Measurements from ENCODE around the gene UGGT2. TPM values are rescaled to one million over a fixed set of nuclear protein-coding genes. Genes with fewer than 3 reads are reported as not detected.

The UGGT2 gene
- total RNA-seq, 4 donors from 2014 or later: 17.5 to 29.9 (median 25.2) TPM

- no peak for DNase-seq
- H3K4me3 ChIP-seq: no peak overlapping the region
- H3K27me3 ChIP-seq: no peaks in the 10 kb centered on the region
- no peaks in the 10 kb centered on the region for H3K36me3 ChIP-seq
- no peak overlapping the region for H3K27ac ChIP-seq
- H3K9me3 ChIP-seq: no peaks in the 10 kb centered on the region
- no peaks in the 10 kb centered on the region for H3K4me1 ChIP-seq
- no peak for TF ChIP-seq POLR2A (IDR thresholded peaks at IDR 0.05)
- no peak for TF ChIP-seq CTCF (IDR thresholded peaks at IDR 0.05)
These were observed 210.3 kb downstream of the UGGT2 start for GRCh38 chr13:95842898-95843297.

- TF ChIP-seq POLR2A (IDR thresholded peaks at IDR 0.05): no peak
- TF ChIP-seq CTCF (IDR thresholded peaks at IDR 0.05): no peak
These were observed 211.3 kb downstream of the UGGT2 start for GRCh38 chr13:95841894-95842293.

GRCh38 chr13:95834134-95834765, 219.0 kb downstream of the UGGT2 start:
- H3K27ac ChIP-seq: no peak overlapping the region
- TF ChIP-seq CTCF (IDR thresholded peaks at IDR 0.05) (peak; percentile 43 to 91 (median 88)), POLR2A (IDR thresholded peaks at IDR 0.05) (no peak)
- H3K27me3 ChIP-seq: no peaks in the 10 kb centered on the region
- DNase-seq: peak; percentile 23 to 70 (median 69)
- H3K9me3 ChIP-seq: peaks cover 0 to 4% (median 0%) of the 10 kb centered on the region in 4 donors
- H3K4me3 ChIP-seq: no peak overlapping the region
- H3K4me1 ChIP-seq: no peaks in the 10 kb centered on the region
- no peaks in the 10 kb centered on the region for H3K36me3 ChIP-seq

More at GRCh38 chr13:95841894-95842293, 211.3 kb downstream of the UGGT2 start:
- Histone ChIP-seq H3K9me3 (no peaks in the 10 kb centered on the region), H3K4me1 (no peaks in the 10 kb centered on the region), H3K4me3 (no peak overlapping the region), H3K27ac (no peak overlapping the region), H3K36me3 (no peaks in the 10 kb centered on the region), H3K27me3 (no peaks in the 10 kb centered on the region)
- no peak for DNase-seq

- Histone ChIP-seq H3K9me3 (peaks cover 0 to 4% (median 0%) of the 10 kb centered on the region in 4 donors), H3K4me3 (no peak overlapping the region), H3K27ac (no peak overlapping the region), H3K27me3 (no peaks in the 10 kb centered on the region), H3K4me1 (no peaks in the 10 kb centered on the region), H3K36me3 (no peaks in the 10 kb centered on the region)
- no peak for DNase-seq
- TF ChIP-seq CTCF (IDR thresholded peaks at IDR 0.05) (no peak), POLR2A (IDR thresholded peaks at IDR 0.05) (no peak)
These were observed 219.5 kb downstream of the UGGT2 start for GRCh38 chr13:95833719-95834118.

GRCh38 chr13:95833126-95833525, 220.1 kb downstream of the UGGT2 start:
- peaks cover 0 to 4% (median 0%) of the 10 kb centered on the region in 4 donors for H3K9me3 ChIP-seq
- H3K4me3 ChIP-seq: no peak overlapping the region
- TF ChIP-seq CTCF (IDR thresholded peaks at IDR 0.05): no peak
- no peak for TF ChIP-seq POLR2A (IDR thresholded peaks at IDR 0.05)
- H3K27me3 ChIP-seq: no peaks in the 10 kb centered on the region
- DNase-seq: no peak
- no peaks in the 10 kb centered on the region for H3K36me3 ChIP-seq
- no peak overlapping the region for H3K27ac ChIP-seq
- no peaks in the 10 kb centered on the region for H3K4me1 ChIP-seq

All from Peyer's patch (tissue), 4 donors.